IMR-90 (cell line): ENCODE results near the gene CCDC88B. TPM values are rescaled to one million over a fixed set of nuclear protein-coding genes. Genes with fewer than 3 reads are reported as not detected.

Experiments used
- ATAC-seq: fragments of 200-7000 bp; cut with Tn5 transposase; 2 replicates; pipeline ENCODE4 v1.9.1; 2020; ENCODE audit warnings: low read depth, mild to moderate bottlenecking, moderate library complexity
- BruUV-seq: library from RNA; stranded (reverse); fragments of 400-500 nt; replicated peaks from 2 replicates; lab custom pipeline; 2021; lab: Mats Ljungman, UMichigan
- CTCF ChIA-PET: fragments of 300-600 bp; formaldehyde crosslinking; extraction: SDS; loops from one replicate; lab custom pipeline; 2021; ENCODE audit warnings: antibody characterized with exemption; lab: Yijun Ruan, JAX
- POLR2A ChIA-PET: fragments of 300-600 bp; sonication (Branson Sonifier 250); formaldehyde crosslinking; loops from one replicate; lab custom pipeline; 2022; ENCODE audit warnings: antibody characterized with exemption; ENCODE audit not compliant: unreplicated experiment; lab: Charles Lee
- DNase-seq: peaks from one replicate; pipeline ENCODE4 v3.0.0; 2013
- H2AFZ ChIP-seq: replicated peaks from 2 replicates; pipeline ENCODE3; 2013; ENCODE audit warnings: low read length, mild to moderate bottlenecking; ENCODE audit not compliant: poor library complexity
- H2AK5ac ChIP-seq: 2 replicates; pipeline ENCODE4 v1.6.1; 2013; ENCODE audit warnings: low read depth, low read length, inconsistent platforms
- H2AK9ac ChIP-seq: replicated peaks from 2 replicates; pipeline ENCODE3; 2013; ENCODE audit warnings: mild to moderate bottlenecking, low read depth, low read length, moderate library complexity; ENCODE audit not compliant: poor library complexity
- H2BK120ac ChIP-seq: 2 replicates; pipeline ENCODE4 v1.6.1; 2013; ENCODE audit warnings: low read depth, low read length, inconsistent platforms
- H2BK15ac ChIP-seq: 3 replicates; pipeline ENCODE4 v1.6.1; 2013; ENCODE audit warnings: low read depth, low read length, inconsistent platforms
- H2BK20ac ChIP-seq: 2 replicates; pipeline ENCODE4 v1.6.1; 2013; ENCODE audit warnings: low read depth, mild to moderate bottlenecking, inconsistent platforms, low read length, moderate library complexity
- H2BK5ac ChIP-seq: 2 replicates; pipeline ENCODE4 v1.6.1; 2013; ENCODE audit warnings: mild to moderate bottlenecking, low read depth, low read length, inconsistent platforms; ENCODE audit not compliant: poor library complexity, severe bottlenecking
- H3K14ac ChIP-seq: replicated peaks from 2 replicates; pipeline ENCODE4 v1.6.1; 2013; ENCODE audit warnings: low read depth, low read length, inconsistent platforms
- H3K18ac ChIP-seq: 2 replicates; pipeline ENCODE4 v1.6.1; 2013; ENCODE audit warnings: low read depth, low read length, control low read depth
- H3K23ac ChIP-seq: 2 replicates; pipeline ENCODE4 v1.6.1; 2013; ENCODE audit warnings: low read depth, low read length, inconsistent platforms
- H3K27ac ChIP-seq: 2 replicates; pipeline ENCODE4 v1.5.1; 2013; ENCODE audit warnings: mild to moderate bottlenecking, control low read depth, low read length; ENCODE audit not compliant: insufficient read depth
- H3K27me3 ChIP-seq: 2 replicates; pipeline ENCODE4 v1.6.1; 2013; ENCODE audit warnings: low read length; ENCODE audit not compliant: control insufficient read depth, insufficient read depth
- H3K36me3 ChIP-seq: 2 replicates; pipeline ENCODE4 v1.6.1; 2013; ENCODE audit warnings: low read length, mixed read lengths; ENCODE audit not compliant: control insufficient read depth, insufficient read depth
- H3K4ac ChIP-seq: 2 replicates; pipeline ENCODE4 v1.6.1; 2013; ENCODE audit warnings: low read depth, low read length, inconsistent platforms
- H3K4me1 ChIP-seq: 2 replicates; pipeline ENCODE4 v1.6.1; 2013; ENCODE audit warnings: low read length, mixed read lengths; ENCODE audit not compliant: control insufficient read depth, insufficient read depth
- H3K4me2 ChIP-seq: 2 replicates; pipeline ENCODE4 v1.6.1; 2013; ENCODE audit warnings: low read depth, mild to moderate bottlenecking, control low read depth, low read length, moderate library complexity
- H3K4me3 ChIP-seq: 2 replicates; pipeline ENCODE4 v1.5.1; 2013; ENCODE audit warnings: low read depth, mild to moderate bottlenecking, control low read depth, low read length, moderate library complexity; ENCODE audit not compliant: insufficient read depth
- H3K56ac ChIP-seq: 2 replicates; pipeline ENCODE4 v1.6.1; 2013; ENCODE audit warnings: low read length, inconsistent platforms; ENCODE audit not compliant: insufficient read depth; ENCODE audit errors: extremely low read depth
- H3K79me1 ChIP-seq, 2 experiments: 2 replicates each; pipeline ENCODE4 v1.6.1; 2013; ENCODE audit warnings: low read length in 2 of 2, inconsistent platforms in 1 of 2, low read depth in 1 of 2
- H3K9ac ChIP-seq: 2 replicates; pipeline ENCODE4 v1.6.1; 2013; ENCODE audit warnings: low read depth, low read length, control low read depth
- H3K9me1 ChIP-seq: 2 replicates; pipeline ENCODE4 v1.6.1; 2013; ENCODE audit warnings: low read length, inconsistent platforms; ENCODE audit not compliant: insufficient read depth
- H3K9me3 ChIP-seq: 2 replicates; pipeline ENCODE4 v1.6.1; 2013; ENCODE audit warnings: low read length; ENCODE audit not compliant: control insufficient read depth, insufficient read depth
- H4K20me1 ChIP-seq: 2 replicates; pipeline ENCODE4 v1.6.1; 2013; ENCODE audit warnings: low read length, inconsistent platforms; ENCODE audit not compliant: insufficient read depth
- H4K5ac ChIP-seq: 2 replicates; pipeline ENCODE4 v1.6.1; 2013; ENCODE audit warnings: mild to moderate bottlenecking, low read depth, low read length, control low read depth
- H4K8ac ChIP-seq, 2 experiments: 2 replicates each; pipeline ENCODE4 v1.6.1; 2013; ENCODE audit warnings: low read depth in 2 of 2, low read length in 2 of 2, control low read depth in 1 of 2, inconsistent platforms in 1 of 2
- H4K91ac ChIP-seq: 2 replicates; pipeline ENCODE4 v1.6.1; 2013; ENCODE audit warnings: low read depth, low read length, inconsistent platforms; ENCODE audit not compliant: insufficient read depth
- MAFK ChIP-seq: IDR thresholded peaks from 2 replicates; pipeline ENCODE4 v1.6.1; 2012; ENCODE audit warnings: low read depth, low read length, improper control_type of control experiment
- RFX5 ChIP-seq: IDR thresholded peaks from 2 replicates; pipeline ENCODE4 v1.8.0; 2012; ENCODE audit warnings: low read depth, mild to moderate bottlenecking, low read length, moderate library complexity
- WGBS, 2 experiments: methylation state at CpG; one replicate each; pipeline versions ENCODE4 v1.1.5 to v1.1.7; 2013; ENCODE audit warnings: missing lambda C conversion rate in 2 of 2; ENCODE audit not compliant: insufficient read length in 1 of 2; ENCODE audit errors: extremely low coverage in 2 of 2; 5-methylcytosine and 5-hydroxymethylcytosine counted together
- dilution Hi-C: fragments of 300-500 bp; cut with HindIII; formaldehyde crosslinking; loops from one replicate; pipeline ENCODE4 v1.14.3; 2018; ENCODE audit warnings: low sequenced_read_pairs; ENCODE audit not compliant: unreplicated experiment
- in situ Hi-C: fragments of 300-500 bp; cut with MboI; formaldehyde crosslinking; loops from 3 replicates; pipeline ENCODE4 v1.14.3; 2019; ENCODE audit warnings: low sequenced_read_pairs, inconsistent platforms, mixed read lengths
- intact Hi-C: fragments of 100-400 bp; cut with micrococcal nuclease; formaldehyde crosslinking; loops from 2 replicates; pipeline ENCODE4 v1.10.0; 2022
- polyA plus RNA-seq, 3 experiments: library from polyadenylated mRNA; depleted of rRNA; stranded (reverse); fragments of >200 nt; gene quantifications; 2 replicates each; pipeline ENCODE4 v1.2.3, GENCODE V29; 2012; ENCODE audit warnings: low replicate concordance in 1 of 3
- total RNA-seq: library from RNA; depleted of rRNA; stranded (reverse); fragments of >200 nt; gene quantifications from 2 replicates; pipeline ENCODE4 v1.2.3, GENCODE V29; 2012

The CCDC88B gene
- total and polyA plus RNA-seq, 2 of the 4 experiments (the other 2 are of a cell fraction), result 1.3 to 2.5 TPM

- Histone ChIP-seq H2AK9ac (no peak overlapping the region), H2BK15ac (no peak overlapping the region), H3K56ac (no peak overlapping the region), H4K91ac (no peak overlapping the region), H3K9me1 (no peaks in the 10 kb centered on the region), H3K9ac (no peak overlapping the region), H2BK20ac (no peak overlapping the region), H3K27ac (no peak overlapping the region), H2BK5ac (no peak overlapping the region), H3K4me1 (no peaks in the 10 kb centered on the region), H3K18ac (no peak overlapping the region), H3K36me3 (peaks cover 17% of the 10 kb centered on the region; the same call in 1 of the 2 replicates), H3K4me2 (no peak overlapping the region), H3K23ac (no peak overlapping the region), H2AFZ (no peak overlapping the region), H4K8ac (no peak overlapping the region), H3K4ac (no peak overlapping the region), H4K5ac (no peak overlapping the region), H3K27me3 (peaks cover 2% of the 10 kb centered on the region; the same call in 1 of the 2 replicates), H2BK120ac (no peak overlapping the region), H3K4me3 (no peak overlapping the region), H3K14ac (no peak overlapping the region), H3K79me1 (no peaks in the 10 kb centered on the region), H2AK5ac (no peak overlapping the region), H3K9me3 (no peaks in the 10 kb centered on the region; the same call in 1 of the 2 replicates), H4K20me1 (no peaks in the 10 kb centered on the region)
- in situ Hi-C loops (no loop called here), intact Hi-C loops (no loop called here), dilution Hi-C loops (no loop called here)
- ATAC-seq (no peak), DNase-seq (no peak)
- ChIA-PET CTCF (interaction anchor here (0.9 kb wide), 1 partner anchor 18 kb away, joined by 5 read pairs; no protein-coding TSS in a partner anchor), POLR2A (no interaction called here)
- 80% methylated on average over 1 of the region's 5 CpGs; no CpG with 5 or more reads in 1 of the 2 experiments for WGBS, 2 experiments
- TF ChIP-seq MAFK (no peak), RFX5 (no peak)
- no TSS peak for BruUV-seq
Measured at GRCh38 chr11:64373598-64373974, 33.6 kb downstream of the CCDC88B start.
